ENCODE results near the gene RMND1.
"Not testable (repeated sequence)": the region's sequence is repeated elsewhere in the genome, so short reads cannot be mapped to it uniquely, and the experiment has no call there.

Gene RMND1

GRCh38 chr6:151391471-151392413 lies 60.2 kb downstream of the RMND1 start, which contains the start of gene ZBTB2:
TSS of gene ZBTB2 (minus strand) at chr6:151391559. CDS start at chr6:151373637, 17,922 bp downstream.
- Histone ChIP-seq H3K9ac (ENCODE audit: low read depth, low read length) (peak within 1 kb of the TSS; percentile 99), H3K4me1 (ENCODE audit: control insufficient read depth, insufficient read depth, low read length) (peaks cover 44% of the 10 kb centered on the region), H3K4me3 (ENCODE audit: low read length) (peak within 1 kb of the TSS; percentile 91), H3K27me3 (ENCODE audit: control insufficient read depth, insufficient read depth, low read length) (no peaks in the 10 kb centered on the region), H3K36me3 (ENCODE audit: insufficient read depth, low read length) (no peaks in the 10 kb centered on the region), H3K9me3 (replicated peaks; ENCODE audit: low read length) (no peaks in the 10 kb centered on the region), H3K4me2 (ENCODE audit: low read length) (peak within 1 kb of the TSS; percentile 83)

- Histone ChIP-seq H3K4me2 (ENCODE audit: low read length) (peak overlapping the region; percentile 83), H3K27me3 (ENCODE audit: control insufficient read depth, insufficient read depth, low read length) (no peaks in the 10 kb centered on the region), H3K36me3 (ENCODE audit: insufficient read depth, low read length) (no peaks in the 10 kb centered on the region), H3K9ac (ENCODE audit: low read depth, low read length) (peak overlapping the region; percentile 99), H3K4me1 (ENCODE audit: control insufficient read depth, insufficient read depth, low read length) (peaks cover 44% of the 10 kb centered on the region), H3K4me3 (ENCODE audit: low read length) (peak overlapping the region; percentile 91), H3K9me3 (replicated peaks; ENCODE audit: low read length) (no peaks in the 10 kb centered on the region)
Observed at GRCh38 chr6:151390851-151391470, 61.0 kb downstream of the RMND1 start.

- Histone ChIP-seq H3K27me3 (ENCODE audit: control insufficient read depth, insufficient read depth, low read length) (no peaks in the 10 kb centered on the region), H3K4me2 (ENCODE audit: low read length) (peak overlapping the region; percentile 93), H3K4me3 (ENCODE audit: low read length) (peak overlapping the region; percentile 91), H3K36me3 (ENCODE audit: insufficient read depth, low read length) (no peaks in the 10 kb centered on the region), H3K4me1 (ENCODE audit: control insufficient read depth, insufficient read depth, low read length) (peaks cover 44% of the 10 kb centered on the region), H3K9ac (ENCODE audit: low read depth, low read length) (peak overlapping the region; percentile 99), H3K9me3 (replicated peaks; ENCODE audit: low read length) (no peaks in the 10 kb centered on the region)
Observed at GRCh38 chr6:151390276-151390850, 61.6 kb downstream of the RMND1 start.

- no peaks in the 10 kb centered on the region for H3K27me3 ChIP-seq (ENCODE audit: control insufficient read depth, insufficient read depth, low read length)
- peaks cover 39% of the 10 kb centered on the region for H3K4me1 ChIP-seq (ENCODE audit: control insufficient read depth, insufficient read depth, low read length)
- H3K9me3 ChIP-seq (replicated peaks; ENCODE audit: low read length), result no peaks in the 10 kb centered on the region
- no peaks in the 10 kb centered on the region for H3K36me3 ChIP-seq (ENCODE audit: insufficient read depth, low read length)
- peak overlapping the region; percentile 93 for H3K4me2 ChIP-seq (ENCODE audit: low read length)
- peak overlapping the region; percentile 99 for H3K9ac ChIP-seq (ENCODE audit: low read depth, low read length)
- H3K4me3 ChIP-seq (ENCODE audit: low read length), result peak overlapping the region; percentile 91
Observed at GRCh38 chr6:151389618-151390275, 62.2 kb downstream of the RMND1 start.

GRCh38 chr6:151388997-151389617 lies 62.8 kb downstream of the RMND1 start:
- peak overlapping the region; percentile 99 for H3K9ac ChIP-seq (ENCODE audit: low read depth, low read length)
- peak overlapping the region; percentile 93 for H3K4me2 ChIP-seq (ENCODE audit: low read length)
- peak overlapping the region; percentile 91 for H3K4me3 ChIP-seq (ENCODE audit: low read length)
- peaks cover 38% of the 10 kb centered on the region for H3K4me1 ChIP-seq (ENCODE audit: control insufficient read depth, insufficient read depth, low read length)
- H3K36me3 ChIP-seq (ENCODE audit: insufficient read depth, low read length), result no peaks in the 10 kb centered on the region
- H3K9me3 ChIP-seq (replicated peaks; ENCODE audit: low read length), result no peaks in the 10 kb centered on the region
- no peaks in the 10 kb centered on the region for H3K27me3 ChIP-seq (ENCODE audit: control insufficient read depth, insufficient read depth, low read length)

- H3K36me3 ChIP-seq (ENCODE audit: insufficient read depth, low read length), result no peaks in the 10 kb centered on the region
Observed at GRCh38 chr6:151388236-151388635, 63.7 kb downstream of the RMND1 start.

GRCh38 chr6:151387175-151387970 lies 64.6 kb downstream of the RMND1 start:
- peak overlapping the region; percentile 14 for H3K4me2 ChIP-seq (ENCODE audit: low read length)
- no peaks in the 10 kb centered on the region for H3K27me3 ChIP-seq (ENCODE audit: control insufficient read depth, insufficient read depth, low read length)
- no peak overlapping the region for H3K4me3 ChIP-seq (ENCODE audit: low read length)
- no peaks in the 10 kb centered on the region for H3K36me3 ChIP-seq (ENCODE audit: insufficient read depth, low read length)
- peaks cover 22% of the 10 kb centered on the region for H3K4me1 ChIP-seq (ENCODE audit: control insufficient read depth, insufficient read depth, low read length)
- no peak overlapping the region for H3K9ac ChIP-seq (ENCODE audit: low read depth, low read length)
- no peaks in the 10 kb centered on the region for H3K9me3 ChIP-seq (replicated peaks; ENCODE audit: low read length)

More at GRCh38 chr6:151388236-151388635, 63.7 kb downstream of the RMND1 start:
- Histone ChIP-seq H3K27me3 (ENCODE audit: control insufficient read depth, insufficient read depth, low read length) (no peaks in the 10 kb centered on the region), H3K9me3 (replicated peaks; ENCODE audit: low read length) (no peaks in the 10 kb centered on the region), H3K4me1 (ENCODE audit: control insufficient read depth, insufficient read depth, low read length) (peaks cover 30% of the 10 kb centered on the region), H3K4me2 (ENCODE audit: low read length) (no peak overlapping the region), H3K4me3 (ENCODE audit: low read length) (no peak overlapping the region), H3K9ac (ENCODE audit: low read depth, low read length) (no peak overlapping the region)

- Histone ChIP-seq H3K36me3 (ENCODE audit: insufficient read depth, low read length) (no peaks in the 10 kb centered on the region), H3K9me3 (replicated peaks; ENCODE audit: low read length) (no peaks in the 10 kb centered on the region), H3K4me2 (ENCODE audit: low read length) (no peak overlapping the region), H3K27me3 (ENCODE audit: control insufficient read depth, insufficient read depth, low read length) (no peaks in the 10 kb centered on the region), H3K4me1 (ENCODE audit: control insufficient read depth, insufficient read depth, low read length) (peaks cover 27% of the 10 kb centered on the region), H3K9ac (ENCODE audit: low read depth, low read length) (no peak overlapping the region), H3K4me3 (ENCODE audit: low read length) (no peak overlapping the region)
Observed at GRCh38 chr6:151385177-151385576, 66.7 kb downstream of the RMND1 start.

- peaks cover 33% of the 10 kb centered on the region for H3K4me1 ChIP-seq (ENCODE audit: control insufficient read depth, insufficient read depth, low read length)
- H3K27me3 ChIP-seq (ENCODE audit: control insufficient read depth, insufficient read depth, low read length), result no peaks in the 10 kb centered on the region
- no peak overlapping the region for H3K4me3 ChIP-seq (ENCODE audit: low read length)
- no peak overlapping the region for H3K4me2 ChIP-seq (ENCODE audit: low read length)
- H3K36me3 ChIP-seq (ENCODE audit: insufficient read depth, low read length), result no peaks in the 10 kb centered on the region
- no peak overlapping the region for H3K9ac ChIP-seq (ENCODE audit: low read depth, low read length)
- no peaks in the 10 kb centered on the region for H3K9me3 ChIP-seq (replicated peaks; ENCODE audit: low read length)
Observed at GRCh38 chr6:151384151-151384550, 67.8 kb downstream of the RMND1 start.

GRCh38 chr6:151382631-151383030 lies 69.3 kb downstream of the RMND1 start:
- peaks cover 26% of the 10 kb centered on the region for H3K4me1 ChIP-seq (ENCODE audit: control insufficient read depth, insufficient read depth, low read length)
- not testable (repeated sequence) for H3K9ac ChIP-seq (ENCODE audit: low read depth, low read length); H3K9me3 ChIP-seq (replicated peaks; ENCODE audit: low read length)

More at GRCh38 chr6:151382631-151383030, 69.3 kb downstream of the RMND1 start:
- not testable (repeated sequence) for H3K4me3 ChIP-seq (ENCODE audit: low read length); H3K27me3 ChIP-seq (ENCODE audit: control insufficient read depth, insufficient read depth, low read length); H3K4me2 ChIP-seq (ENCODE audit: low read length); H3K36me3 ChIP-seq (ENCODE audit: insufficient read depth, low read length)
